WTC11 (cell line): ENCODE measurements around the gene MYRF. TPM values are rescaled to one million over a fixed set of nuclear protein-coding genes. Genes with fewer than 3 reads are reported as not detected.

Experiments used
- ATAC-seq: fragments of 200-7000 bp; cut with Tn5 transposase; 2 replicates; pipeline ENCODE4 v1.10.0; 2021; ENCODE audit warnings: mild to moderate bottlenecking, moderate library complexity
- CTCF ChIA-PET: fragments of 300-600 bp; sonication (Branson Sonifier 250); formaldehyde crosslinking; loops from one replicate; lab custom pipeline; 2021; ENCODE audit warnings: antibody characterized with exemption; lab: Charles Lee
- POLR2A ChIA-PET: fragments of 350-600 bp; sonication (Branson Sonifier 250); formaldehyde crosslinking; loops from one replicate; lab custom pipeline; 2021; ENCODE audit warnings: antibody characterized with exemption; lab: Charles Lee
- DNase-seq: peaks from one replicate; pipeline ENCODE4 v3.0.0; 2021; ENCODE audit warnings: low spot score
- H3K27ac Mint-ChIP-seq: 2 replicates; pipeline ENCODE4 v1.8.0; 2021; ENCODE audit warnings: mixed read lengths
- H3K27me3 Mint-ChIP-seq: 2 replicates; pipeline ENCODE4 v1.8.0; 2021; ENCODE audit warnings: low read depth, mild to moderate bottlenecking, moderate library complexity, mixed read lengths
- H3K36me3 Mint-ChIP-seq: 2 replicates; pipeline ENCODE4 v1.8.0; 2021; ENCODE audit warnings: mixed read lengths
- H3K4me1 Mint-ChIP-seq: 2 replicates; pipeline ENCODE4 v1.8.0; 2022; ENCODE audit warnings: mixed read lengths
- H3K4me3 Mint-ChIP-seq: 2 replicates; pipeline ENCODE4 v1.8.0; 2021; ENCODE audit warnings: mild to moderate bottlenecking, moderate library complexity, mixed read lengths
- H3K9me3 Mint-ChIP-seq: 2 replicates; pipeline ENCODE4 v1.8.0; 2021; ENCODE audit warnings: mixed read lengths
- ATF1 ChIP-seq: sonication (generic); formaldehyde crosslinking; IDR thresholded peaks from 2 replicates; pipeline ENCODE4 v1.8.1; 2023; ENCODE audit warnings: mild to moderate bottlenecking, moderate library complexity, missing genetic modification reagents
- ESRRA ChIP-seq: sonication (generic); formaldehyde crosslinking; IDR thresholded peaks from 2 replicates; pipeline ENCODE4 v1.8.1; 2022; ENCODE audit warnings: mild to moderate bottlenecking, missing genetic modification reagents, borderline replicate concordance
- MYBL2 ChIP-seq: sonication (generic); formaldehyde crosslinking; IDR thresholded peaks from 2 replicates; pipeline ENCODE4 v1.8.1; 2023; ENCODE audit warnings: mild to moderate bottlenecking, moderate library complexity, missing genetic modification reagents
- NFATC4 ChIP-seq: fragments of 250-450 bp; sonication (Bioruptor Pico); IDR thresholded peaks from 2 replicates; pipeline ENCODE4 v1.9.0; 2021; ENCODE audit warnings: mild to moderate bottlenecking
- TEAD4 ChIP-seq: sonication (generic); formaldehyde crosslinking; IDR thresholded peaks from 2 replicates; pipeline ENCODE4 v1.8.0; 2022; ENCODE audit warnings: mild to moderate bottlenecking, missing genetic modification reagents
- TP53 ChIP-seq: sonication (generic); formaldehyde crosslinking; IDR thresholded peaks from 2 replicates; pipeline ENCODE4 v1.8.1; 2023; ENCODE audit warnings: mild to moderate bottlenecking, missing genetic modification reagents
- ZNF263 ChIP-seq: sonication (generic); formaldehyde crosslinking; IDR thresholded peaks from 2 replicates; pipeline ENCODE4 v1.8.1; 2022; ENCODE audit warnings: low read depth, mild to moderate bottlenecking, moderate library complexity, missing genetic modification reagents
- ZNF416 ChIP-seq: fragments of 250-450 bp; sonication (Bioruptor Pico); IDR thresholded peaks from 2 replicates; pipeline ENCODE4 v1.9.0; 2021; ENCODE audit warnings: mild to moderate bottlenecking, inconsistent platforms
- total RNA-seq: library from RNA; stranded (reverse); gene quantifications from 3 replicates; pipeline ENCODE4 v1.2.3, GENCODE V29; 2021
- TF ChIP-seq, protein P1 (sequence below): sonication (generic); formaldehyde crosslinking; IDR thresholded peaks from 2 replicates; pipeline ENCODE4 v1.8.1; 2023; ENCODE audit warnings: mild to moderate bottlenecking, missing genetic modification reagents
- TF ChIP-seq, protein P2 (sequence below): sonication (generic); formaldehyde crosslinking; IDR thresholded peaks from 2 replicates; pipeline ENCODE4 v1.8.1; 2022; ENCODE audit warnings: low read depth, missing genetic modification reagents, borderline replicate concordance
- TF ChIP-seq, protein P3 (sequence below): sonication (generic); formaldehyde crosslinking; IDR thresholded peaks from 2 replicates; pipeline ENCODE4 v1.8.0; 2022; ENCODE audit warnings: mild to moderate bottlenecking, missing genetic modification reagents
- TF ChIP-seq, protein P4 (sequence below): sonication (generic); formaldehyde crosslinking; IDR thresholded peaks from 2 replicates; pipeline ENCODE4 v1.8.1; 2022; ENCODE audit warnings: low read depth, mild to moderate bottlenecking, moderate library complexity, missing genetic modification reagents, borderline replicate concordance
- TF ChIP-seq, protein P5 (sequence below): sonication (generic); formaldehyde crosslinking; conservative IDR thresholded peaks from 2 replicates; pipeline ENCODE4 v1.8.1; 2023; ENCODE audit warnings: mild to moderate bottlenecking, low read depth, missing genetic modification reagents, moderate library complexity
- TF ChIP-seq, protein P6 (sequence below): sonication (generic); formaldehyde crosslinking; IDR thresholded peaks from 2 replicates; pipeline ENCODE4 v1.8.1; 2023; ENCODE audit warnings: mild to moderate bottlenecking, missing genetic modification reagents
- TF ChIP-seq, protein P7 (sequence below): fragments of 200-600 bp; IDR thresholded peaks from 2 replicates; pipeline ENCODE4 v1.8.0; 2022; ENCODE audit warnings: antibody characterized with exemption

Gene MYRF
- total RNA-seq, 1 experiment from 2014 or later: 5.9 TPM

DNA sequence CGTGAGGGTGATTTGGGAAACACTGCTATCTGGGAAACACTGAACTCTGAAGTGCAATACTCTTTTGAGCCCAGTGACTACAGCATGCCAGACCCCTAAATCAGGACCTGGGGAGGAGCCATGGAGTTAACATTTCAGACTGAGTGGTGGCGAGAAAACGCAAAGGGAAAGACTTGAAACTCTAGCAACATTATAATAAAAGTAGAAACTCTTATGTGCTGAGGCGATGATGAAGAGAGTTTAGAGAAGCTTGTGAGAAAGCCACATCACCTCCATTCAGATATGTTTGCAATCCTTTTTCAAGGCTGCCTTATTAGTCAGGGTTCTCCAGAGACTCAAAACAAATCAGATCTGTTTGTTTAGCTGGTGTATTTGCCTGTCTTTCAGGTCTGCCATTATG, 42.1 kb downstream of the MYRF start (continued):
- TF ChIP-seq, protein P1, sequence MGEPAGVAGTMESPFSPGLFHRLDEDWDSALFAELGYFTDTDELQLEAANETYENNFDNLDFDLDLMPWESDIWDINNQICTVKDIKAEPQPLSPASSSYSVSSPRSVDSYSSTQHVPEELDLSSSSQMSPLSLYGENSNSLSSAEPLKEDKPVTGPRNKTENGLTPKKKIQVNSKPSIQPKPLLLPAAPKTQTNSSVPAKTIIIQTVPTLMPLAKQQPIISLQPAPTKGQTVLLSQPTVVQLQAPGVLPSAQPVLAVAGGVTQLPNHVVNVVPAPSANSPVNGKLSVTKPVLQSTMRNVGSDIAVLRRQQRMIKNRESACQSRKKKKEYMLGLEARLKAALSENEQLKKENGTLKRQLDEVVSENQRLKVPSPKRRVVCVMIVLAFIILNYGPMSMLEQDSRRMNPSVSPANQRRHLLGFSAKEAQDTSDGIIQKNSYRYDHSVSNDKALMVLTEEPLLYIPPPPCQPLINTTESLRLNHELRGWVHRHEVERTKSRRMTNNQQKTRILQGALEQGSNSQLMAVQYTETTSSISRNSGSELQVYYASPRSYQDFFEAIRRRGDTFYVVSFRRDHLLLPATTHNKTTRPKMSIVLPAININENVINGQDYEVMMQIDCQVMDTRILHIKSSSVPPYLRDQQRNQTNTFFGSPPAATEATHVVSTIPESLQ (CRISPR knock-in tag): no peak
- no peak for TF ChIP-seq TEAD4
- TF ChIP-seq ESRRA (CRISPR knock-in tag): no peak

DNA sequence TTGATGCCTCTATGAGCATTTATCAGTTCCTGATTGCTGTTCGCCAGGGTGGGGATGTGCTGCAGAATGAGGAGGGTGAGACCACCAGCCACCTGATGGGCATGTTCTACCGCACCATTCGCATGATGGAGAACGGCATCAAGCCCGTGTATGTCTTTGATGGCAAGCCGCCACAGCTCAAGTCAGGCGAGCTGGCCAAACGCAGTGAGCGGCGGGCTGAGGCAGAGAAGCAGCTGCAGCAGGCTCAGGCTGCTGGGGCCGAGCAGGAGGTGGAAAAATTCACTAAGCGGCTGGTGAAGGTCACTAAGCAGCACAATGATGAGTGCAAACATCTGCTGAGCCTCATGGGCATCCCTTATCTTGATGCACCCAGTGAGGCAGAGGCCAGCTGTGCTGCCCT, 43.0 kb downstream of the MYRF start:
- Mint-ChIP-seq H3K27me3 (no peaks in the 10 kb centered on the region), H3K4me3 (no peak overlapping the region), H3K27ac (peak overlapping the region; percentile 70; the same call in 1 of the 2 replicates), H3K4me1 (peaks cover 21% of the 10 kb centered on the region), H3K9me3 (no peaks in the 10 kb centered on the region), H3K36me3 (peaks cover 30% of the 10 kb centered on the region)
- ChIA-PET CTCF (interaction anchor here (3.0 to 4.0 kb wide), 2 partner anchors 34 to 287 kb away, joined by 19 to 28 read pairs; partner anchors contain the start of gene FADS2), POLR2A (no interaction called here)
- ATAC-seq: no peak
- no peak for DNase-seq
- TF ChIP-seq, protein P2, sequence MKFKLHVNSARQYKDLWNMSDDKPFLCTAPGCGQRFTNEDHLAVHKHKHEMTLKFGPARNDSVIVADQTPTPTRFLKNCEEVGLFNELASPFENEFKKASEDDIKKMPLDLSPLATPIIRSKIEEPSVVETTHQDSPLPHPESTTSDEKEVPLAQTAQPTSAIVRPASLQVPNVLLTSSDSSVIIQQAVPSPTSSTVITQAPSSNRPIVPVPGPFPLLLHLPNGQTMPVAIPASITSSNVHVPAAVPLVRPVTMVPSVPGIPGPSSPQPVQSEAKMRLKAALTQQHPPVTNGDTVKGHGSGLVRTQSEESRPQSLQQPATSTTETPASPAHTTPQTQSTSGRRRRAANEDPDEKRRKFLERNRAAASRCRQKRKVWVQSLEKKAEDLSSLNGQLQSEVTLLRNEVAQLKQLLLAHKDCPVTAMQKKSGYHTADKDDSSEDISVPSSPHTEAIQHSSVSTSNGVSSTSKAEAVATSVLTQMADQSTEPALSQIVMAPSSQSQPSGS (CRISPR knock-in tag): no peak
- TF ChIP-seq, protein P3, sequence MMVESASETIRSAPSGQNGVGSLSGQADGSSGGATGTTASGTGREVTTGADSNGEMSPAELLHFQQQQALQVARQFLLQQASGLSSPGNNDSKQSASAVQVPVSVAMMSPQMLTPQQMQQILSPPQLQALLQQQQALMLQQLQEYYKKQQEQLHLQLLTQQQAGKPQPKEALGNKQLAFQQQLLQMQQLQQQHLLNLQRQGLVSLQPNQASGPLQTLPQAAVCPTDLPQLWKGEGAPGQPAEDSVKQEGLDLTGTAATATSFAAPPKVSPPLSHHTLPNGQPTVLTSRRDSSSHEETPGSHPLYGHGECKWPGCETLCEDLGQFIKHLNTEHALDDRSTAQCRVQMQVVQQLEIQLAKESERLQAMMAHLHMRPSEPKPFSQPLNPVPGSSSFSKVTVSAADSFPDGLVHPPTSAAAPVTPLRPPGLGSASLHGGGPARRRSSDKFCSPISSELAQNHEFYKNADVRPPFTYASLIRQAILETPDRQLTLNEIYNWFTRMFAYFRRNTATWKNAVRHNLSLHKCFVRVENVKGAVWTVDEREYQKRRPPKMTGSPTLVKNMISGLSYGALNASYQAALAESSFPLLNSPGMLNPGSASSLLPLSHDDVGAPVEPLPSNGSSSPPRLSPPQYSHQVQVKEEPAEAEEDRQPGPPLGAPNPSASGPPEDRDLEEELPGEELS (CRISPR knock-in tag): no peak
- TF ChIP-seq, protein P4, sequence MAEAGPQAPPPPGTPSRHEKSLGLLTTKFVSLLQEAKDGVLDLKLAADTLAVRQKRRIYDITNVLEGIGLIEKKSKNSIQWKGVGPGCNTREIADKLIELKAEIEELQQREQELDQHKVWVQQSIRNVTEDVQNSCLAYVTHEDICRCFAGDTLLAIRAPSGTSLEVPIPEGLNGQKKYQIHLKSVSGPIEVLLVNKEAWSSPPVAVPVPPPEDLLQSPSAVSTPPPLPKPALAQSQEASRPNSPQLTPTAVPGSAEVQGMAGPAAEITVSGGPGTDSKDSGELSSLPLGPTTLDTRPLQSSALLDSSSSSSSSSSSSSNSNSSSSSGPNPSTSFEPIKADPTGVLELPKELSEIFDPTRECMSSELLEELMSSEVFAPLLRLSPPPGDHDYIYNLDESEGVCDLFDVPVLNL (CRISPR knock-in tag): no peak
- TF ChIP-seq ZNF263 (CRISPR knock-in tag): no peak

DNA sequence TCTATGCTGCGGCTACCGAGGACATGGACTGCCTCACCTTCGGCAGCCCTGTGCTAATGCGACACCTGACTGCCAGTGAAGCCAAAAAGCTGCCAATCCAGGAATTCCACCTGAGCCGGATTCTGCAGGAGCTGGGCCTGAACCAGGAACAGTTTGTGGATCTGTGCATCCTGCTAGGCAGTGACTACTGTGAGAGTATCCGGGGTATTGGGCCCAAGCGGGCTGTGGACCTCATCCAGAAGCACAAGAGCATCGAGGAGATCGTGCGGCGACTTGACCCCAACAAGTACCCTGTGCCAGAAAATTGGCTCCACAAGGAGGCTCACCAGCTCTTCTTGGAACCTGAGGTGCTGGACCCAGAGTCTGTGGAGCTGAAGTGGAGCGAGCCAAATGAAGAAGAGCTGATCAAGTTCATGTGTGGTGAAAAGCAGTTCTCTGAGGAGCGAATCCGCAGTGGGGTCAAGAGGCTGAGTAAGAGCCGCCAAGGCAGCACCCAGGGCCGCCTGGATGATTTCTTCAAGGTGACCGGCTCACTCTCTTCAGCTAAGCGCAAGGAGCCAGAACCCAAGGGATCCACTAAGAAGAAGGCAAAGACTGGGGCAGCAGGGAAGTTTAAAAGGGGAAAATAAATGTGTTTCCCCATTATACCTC, 43.6 kb downstream of the MYRF start:
- no peak for DNase-seq
- ChIA-PET POLR2A (interaction anchor here (1.6 to 1.9 kb wide), 2 partner anchors 8 to 74 kb away, joined by 5 to 6 read pairs; no protein-coding TSS in a partner anchor), CTCF (interaction anchor here (1.5 to 4.6 kb wide), 8 partner anchors 8 to 312 kb away, joined by 7 to 64 read pairs (median 23); partner anchors contain the start of genes FADS1 and FADS2)
- H3K4me1 Mint-ChIP-seq: peaks cover 21% of the 10 kb centered on the region
- H3K9me3 Mint-ChIP-seq: no peaks in the 10 kb centered on the region
- TF ChIP-seq NFATC4 (no peak), ATF1 (no peak), TP53 (CRISPR knock-in tag) (no peak), ZNF416 (CRISPR knock-in tag) (no peak), MYBL2 (no peak)
- TF ChIP-seq, protein P5, sequence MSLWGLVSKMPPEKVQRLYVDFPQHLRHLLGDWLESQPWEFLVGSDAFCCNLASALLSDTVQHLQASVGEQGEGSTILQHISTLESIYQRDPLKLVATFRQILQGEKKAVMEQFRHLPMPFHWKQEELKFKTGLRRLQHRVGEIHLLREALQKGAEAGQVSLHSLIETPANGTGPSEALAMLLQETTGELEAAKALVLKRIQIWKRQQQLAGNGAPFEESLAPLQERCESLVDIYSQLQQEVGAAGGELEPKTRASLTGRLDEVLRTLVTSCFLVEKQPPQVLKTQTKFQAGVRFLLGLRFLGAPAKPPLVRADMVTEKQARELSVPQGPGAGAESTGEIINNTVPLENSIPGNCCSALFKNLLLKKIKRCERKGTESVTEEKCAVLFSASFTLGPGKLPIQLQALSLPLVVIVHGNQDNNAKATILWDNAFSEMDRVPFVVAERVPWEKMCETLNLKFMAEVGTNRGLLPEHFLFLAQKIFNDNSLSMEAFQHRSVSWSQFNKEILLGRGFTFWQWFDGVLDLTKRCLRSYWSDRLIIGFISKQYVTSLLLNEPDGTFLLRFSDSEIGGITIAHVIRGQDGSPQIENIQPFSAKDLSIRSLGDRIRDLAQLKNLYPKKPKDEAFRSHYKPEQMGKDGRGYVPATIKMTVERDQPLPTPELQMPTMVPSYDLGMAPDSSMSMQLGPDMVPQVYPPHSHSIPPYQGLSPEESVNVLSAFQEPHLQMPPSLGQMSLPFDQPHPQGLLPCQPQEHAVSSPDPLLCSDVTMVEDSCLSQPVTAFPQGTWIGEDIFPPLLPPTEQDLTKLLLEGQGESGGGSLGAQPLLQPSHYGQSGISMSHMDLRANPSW (CRISPR knock-in tag): no peak
- TF ChIP-seq, protein P6, sequence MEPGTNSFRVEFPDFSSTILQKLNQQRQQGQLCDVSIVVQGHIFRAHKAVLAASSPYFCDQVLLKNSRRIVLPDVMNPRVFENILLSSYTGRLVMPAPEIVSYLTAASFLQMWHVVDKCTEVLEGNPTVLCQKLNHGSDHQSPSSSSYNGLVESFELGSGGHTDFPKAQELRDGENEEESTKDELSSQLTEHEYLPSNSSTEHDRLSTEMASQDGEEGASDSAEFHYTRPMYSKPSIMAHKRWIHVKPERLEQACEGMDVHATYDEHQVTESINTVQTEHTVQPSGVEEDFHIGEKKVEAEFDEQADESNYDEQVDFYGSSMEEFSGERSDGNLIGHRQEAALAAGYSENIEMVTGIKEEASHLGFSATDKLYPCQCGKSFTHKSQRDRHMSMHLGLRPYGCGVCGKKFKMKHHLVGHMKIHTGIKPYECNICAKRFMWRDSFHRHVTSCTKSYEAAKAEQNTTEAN (CRISPR knock-in tag): no peak
- TF ChIP-seq, protein P7, sequence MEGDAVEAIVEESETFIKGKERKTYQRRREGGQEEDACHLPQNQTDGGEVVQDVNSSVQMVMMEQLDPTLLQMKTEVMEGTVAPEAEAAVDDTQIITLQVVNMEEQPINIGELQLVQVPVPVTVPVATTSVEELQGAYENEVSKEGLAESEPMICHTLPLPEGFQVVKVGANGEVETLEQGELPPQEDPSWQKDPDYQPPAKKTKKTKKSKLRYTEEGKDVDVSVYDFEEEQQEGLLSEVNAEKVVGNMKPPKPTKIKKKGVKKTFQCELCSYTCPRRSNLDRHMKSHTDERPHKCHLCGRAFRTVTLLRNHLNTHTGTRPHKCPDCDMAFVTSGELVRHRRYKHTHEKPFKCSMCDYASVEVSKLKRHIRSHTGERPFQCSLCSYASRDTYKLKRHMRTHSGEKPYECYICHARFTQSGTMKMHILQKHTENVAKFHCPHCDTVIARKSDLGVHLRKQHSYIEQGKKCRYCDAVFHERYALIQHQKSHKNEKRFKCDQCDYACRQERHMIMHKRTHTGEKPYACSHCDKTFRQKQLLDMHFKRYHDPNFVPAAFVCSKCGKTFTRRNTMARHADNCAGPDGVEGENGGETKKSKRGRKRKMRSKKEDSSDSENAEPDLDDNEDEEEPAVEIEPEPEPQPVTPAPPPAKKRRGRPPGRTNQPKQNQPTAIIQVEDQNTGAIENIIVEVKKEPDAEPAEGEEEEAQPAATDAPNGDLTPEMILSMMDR: no peak
- peaks cover 32% of the 10 kb centered on the region for H3K36me3 Mint-ChIP-seq
- no peaks in the 10 kb centered on the region for H3K27me3 Mint-ChIP-seq
- H3K27ac Mint-ChIP-seq: peak overlapping the region; percentile 65; the same call in 1 of the 2 replicates
- no peak overlapping the region for H3K4me3 Mint-ChIP-seq
- no peak for ATAC-seq
